Upper lobe of left lung (tissue), 4 donors: Measurements from ENCODE around the gene GAPDHS.

ENCODE experiments used
- EP300 ChIP-seq, 4 donors: sonication (generic); formaldehyde crosslinking; IDR thresholded peaks; one replicate each; pipeline ENCODE4 v1.5.1; 2017; ENCODE audit warnings: antibody characterized with exemption in 4 of 4, control low read depth in 2 of 4
- POLR2AphosphoS5 ChIP-seq, 2 donors: sonication (generic); formaldehyde crosslinking; IDR thresholded peaks; one replicate each; pipeline ENCODE4 v1.5.1; 2017; ENCODE audit warnings: antibody characterized with exemption in 2 of 2
- TF ChIP-seq, protein P1 (sequence below), 6 experiments: fragments of 450-650 bp in 4 of 6; fragments of 200-600 bp in 2 of 6; sonication (generic) in 2 of 6; IDR thresholded peaks; one replicate each; pipeline ENCODE4 v1.5.1; 2016 to 2019; ENCODE audit warnings: antibody characterized with exemption in 6 of 6

- TF ChIP-seq EP300 (IDR thresholded peaks at IDR 0.05) (no peak), POLR2AphosphoS5 (IDR thresholded peaks at IDR 0.05) (no peak)
- TF ChIP-seq, protein P1, sequence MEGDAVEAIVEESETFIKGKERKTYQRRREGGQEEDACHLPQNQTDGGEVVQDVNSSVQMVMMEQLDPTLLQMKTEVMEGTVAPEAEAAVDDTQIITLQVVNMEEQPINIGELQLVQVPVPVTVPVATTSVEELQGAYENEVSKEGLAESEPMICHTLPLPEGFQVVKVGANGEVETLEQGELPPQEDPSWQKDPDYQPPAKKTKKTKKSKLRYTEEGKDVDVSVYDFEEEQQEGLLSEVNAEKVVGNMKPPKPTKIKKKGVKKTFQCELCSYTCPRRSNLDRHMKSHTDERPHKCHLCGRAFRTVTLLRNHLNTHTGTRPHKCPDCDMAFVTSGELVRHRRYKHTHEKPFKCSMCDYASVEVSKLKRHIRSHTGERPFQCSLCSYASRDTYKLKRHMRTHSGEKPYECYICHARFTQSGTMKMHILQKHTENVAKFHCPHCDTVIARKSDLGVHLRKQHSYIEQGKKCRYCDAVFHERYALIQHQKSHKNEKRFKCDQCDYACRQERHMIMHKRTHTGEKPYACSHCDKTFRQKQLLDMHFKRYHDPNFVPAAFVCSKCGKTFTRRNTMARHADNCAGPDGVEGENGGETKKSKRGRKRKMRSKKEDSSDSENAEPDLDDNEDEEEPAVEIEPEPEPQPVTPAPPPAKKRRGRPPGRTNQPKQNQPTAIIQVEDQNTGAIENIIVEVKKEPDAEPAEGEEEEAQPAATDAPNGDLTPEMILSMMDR (IDR thresholded peaks at IDR 0.05), result no peak
Observed at GRCh38 chr19:35540356-35540927, 7.2 kb downstream of the GAPDHS start.
